CD4-positive, alpha-beta T cell (primary cell): ENCODE results near the gene CCNL1. TPM values are rescaled to one million over a fixed set of nuclear protein-coding genes. Genes with fewer than 3 reads are reported as not detected.
A peak's percentile ranks its signal among the peaks of the same experiment; 100 is the strongest.
"Not testable (repeated sequence)": the region's sequence is repeated elsewhere in the genome, so short reads cannot be mapped to it uniquely, and the experiment has no call there.

Experiments used
- ATAC-seq: fragments of 200-7000 bp; cut with Tn5 transposase; one replicate; pipeline ENCODE4 v1.10.0; 2022; ENCODE audit warnings: mild to moderate bottlenecking; ENCODE audit not compliant: poor library complexity
- CTCF ChIA-PET: fragments of 350-600 bp; sonication (Branson Sonifier 250); formaldehyde crosslinking; loops from one replicate; lab custom pipeline; 2021; ENCODE audit warnings: antibody characterized with exemption, inconsistent platforms; lab: Charles Lee
- POLR2A ChIA-PET: fragments of 350-600 bp; sonication (Branson Sonifier 250); formaldehyde crosslinking; loops from one replicate; lab custom pipeline; 2021; ENCODE audit warnings: antibody characterized with exemption, inconsistent platforms; lab: Charles Lee
- DNase-seq, 14 experiments: peaks; one replicate each; pipeline ENCODE4 v3.0.0-alpha.2; 2013 to 2020; ENCODE audit warnings: mixed read lengths in 2 of 14
- H3K27ac ChIP-seq, 2 donors: one replicate each; pipeline versions ENCODE4 v1.5.1 to v1.7.0; 2013; ENCODE audit warnings: low read length in 2 of 2, low read depth in 1 of 2, mild to moderate bottlenecking in 1 of 2
- H3K27me3 ChIP-seq, 2 experiments: 1 replicate in 1 of 2; 2 replicates in 1 of 2; pipeline versions ENCODE4 v1.6.1 to v1.7.0; 2013; ENCODE audit warnings: low read length in 2 of 2, control low read depth in 1 of 2, mild to moderate bottlenecking in 1 of 2, moderate library complexity in 1 of 2; ENCODE audit not compliant: insufficient read depth in 2 of 2, control insufficient read depth in 1 of 2
- H3K36me3 ChIP-seq: one replicate; pipeline ENCODE4 v1.6.1; 2013; ENCODE audit warnings: low read length, control low read depth; ENCODE audit not compliant: insufficient read depth
- H3K4me1 ChIP-seq: one replicate; pipeline ENCODE4 v1.6.1; 2013; ENCODE audit warnings: low read length, control low read depth; ENCODE audit not compliant: insufficient read depth
- H3K4me3 ChIP-seq: one replicate; pipeline ENCODE4 v1.5.1; 2013; ENCODE audit warnings: mild to moderate bottlenecking, low read length, moderate library complexity
- H3K9me3 ChIP-seq, 2 experiments: 1 replicate in 1 of 2; 2 replicates in 1 of 2; pipeline versions ENCODE4 v1.6.1 to v1.7.0; 2013; ENCODE audit warnings: low read length in 2 of 2, mild to moderate bottlenecking in 2 of 2, control low read depth in 1 of 2, moderate library complexity in 1 of 2; ENCODE audit not compliant: control insufficient read depth in 1 of 2, insufficient read depth in 1 of 2
- H3K27ac Mint-ChIP-seq: one replicate; pipeline ENCODE4 v1.8.0; 2020; ENCODE audit warnings: mixed read lengths
- H3K27me3 Mint-ChIP-seq: one replicate; pipeline ENCODE4 v1.8.0; 2021; ENCODE audit warnings: mixed read lengths
- H3K36me3 Mint-ChIP-seq: one replicate; pipeline ENCODE4 v1.8.0; 2021; ENCODE audit warnings: low read depth, mixed read lengths
- H3K4me1 Mint-ChIP-seq: one replicate; pipeline ENCODE4 v1.8.0; 2021; ENCODE audit warnings: low read depth, mixed read lengths
- H3K4me3 Mint-ChIP-seq: one replicate; pipeline ENCODE4 v1.8.0; 2020; ENCODE audit warnings: mild to moderate bottlenecking, mixed read lengths
- H3K9me3 Mint-ChIP-seq: one replicate; pipeline ENCODE4 v1.8.0; 2020; ENCODE audit warnings: mixed read lengths
- intact Hi-C, 2 experiments: fragments of 100-400 bp; cut with DNase I in 1 of 2; cut with micrococcal nuclease in 1 of 2; formaldehyde crosslinking; loops; one replicate each; pipeline versions ENCODE4 v1.15.1 to v1.9.0; 2023 to 2025; cut with DNase I, micrococcal nuclease
- total RNA-seq, 174 experiments: library from RNA in 2 of 174; stranded (reverse) in 2 of 174; gene quantifications; one replicate each; pipeline ENCODE4 v1.2.3 and lab custom pipeline; 2021 to 2026
- TF ChIP-seq, protein P1 (sequence below): fragments of 200-600 bp; IDR thresholded peaks from one replicate; pipeline ENCODE4 v1.8.0; 2022; ENCODE audit warnings: antibody characterized with exemption, mild to moderate bottlenecking

Gene CCNL1
- total RNA-seq, 2 experiments from 2014 or later = 1,350 to 1,388 TPM

DNA sequence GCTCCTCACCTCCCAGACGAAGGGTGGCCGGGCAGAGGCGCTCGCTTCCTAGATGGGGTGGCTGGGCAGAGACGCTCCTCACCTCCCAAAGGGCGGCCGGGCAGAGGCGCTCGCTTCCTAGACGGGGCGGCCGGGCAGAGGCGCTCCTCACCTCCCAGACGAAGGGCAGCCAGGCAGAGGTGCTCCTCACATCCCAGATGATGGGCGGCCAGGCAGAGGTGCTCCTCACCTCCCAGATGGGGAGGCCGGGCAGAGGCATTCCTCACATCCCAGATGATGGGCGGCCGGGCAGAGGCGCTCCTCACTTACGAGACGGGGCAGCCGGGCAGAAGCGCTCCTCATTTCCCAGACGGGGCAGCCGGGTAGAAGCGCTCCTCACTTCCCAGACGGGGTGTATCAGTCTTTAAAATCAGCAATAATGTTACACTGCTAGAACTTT, 19.4 kb upstream of the CCNL1 start:
- Mint-ChIP-seq H3K4me1 (peaks cover 39% of the 10 kb centered on the region), H3K36me3 (peaks cover 75% of the 10 kb centered on the region), H3K27me3 (no peaks in the 10 kb centered on the region), H3K9me3 (peaks cover 4% of the 10 kb centered on the region), H3K27ac (no peak overlapping the region), H3K4me3 (no peak overlapping the region)
- Histone ChIP-seq H3K4me3 (no peak overlapping the region), H3K27me3 (no peaks in the 10 kb centered on the region), H3K9me3 (peaks cover 4 to 14% of the 10 kb centered on the region in 2 experiments), H3K27ac (no peak overlapping the region), H3K36me3 (peaks cover 7% of the 10 kb centered on the region), H3K4me1 (peaks cover 11% of the 10 kb centered on the region)
- ATAC-seq (no peak), DNase-seq (no peak)
- intact Hi-C loops = loop anchor here in 1 of 2 experiments (5.0 to 10.0 kb wide), 2 partner anchors 1307 to 1465 kb away; partner anchors contain the start of genes GFM1 and GMPS
- CTCF ChIA-PET = no interaction called here
- POLR2A ChIA-PET = no interaction called here
- TF ChIP-seq, protein P1, sequence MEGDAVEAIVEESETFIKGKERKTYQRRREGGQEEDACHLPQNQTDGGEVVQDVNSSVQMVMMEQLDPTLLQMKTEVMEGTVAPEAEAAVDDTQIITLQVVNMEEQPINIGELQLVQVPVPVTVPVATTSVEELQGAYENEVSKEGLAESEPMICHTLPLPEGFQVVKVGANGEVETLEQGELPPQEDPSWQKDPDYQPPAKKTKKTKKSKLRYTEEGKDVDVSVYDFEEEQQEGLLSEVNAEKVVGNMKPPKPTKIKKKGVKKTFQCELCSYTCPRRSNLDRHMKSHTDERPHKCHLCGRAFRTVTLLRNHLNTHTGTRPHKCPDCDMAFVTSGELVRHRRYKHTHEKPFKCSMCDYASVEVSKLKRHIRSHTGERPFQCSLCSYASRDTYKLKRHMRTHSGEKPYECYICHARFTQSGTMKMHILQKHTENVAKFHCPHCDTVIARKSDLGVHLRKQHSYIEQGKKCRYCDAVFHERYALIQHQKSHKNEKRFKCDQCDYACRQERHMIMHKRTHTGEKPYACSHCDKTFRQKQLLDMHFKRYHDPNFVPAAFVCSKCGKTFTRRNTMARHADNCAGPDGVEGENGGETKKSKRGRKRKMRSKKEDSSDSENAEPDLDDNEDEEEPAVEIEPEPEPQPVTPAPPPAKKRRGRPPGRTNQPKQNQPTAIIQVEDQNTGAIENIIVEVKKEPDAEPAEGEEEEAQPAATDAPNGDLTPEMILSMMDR = no peak

DNA sequence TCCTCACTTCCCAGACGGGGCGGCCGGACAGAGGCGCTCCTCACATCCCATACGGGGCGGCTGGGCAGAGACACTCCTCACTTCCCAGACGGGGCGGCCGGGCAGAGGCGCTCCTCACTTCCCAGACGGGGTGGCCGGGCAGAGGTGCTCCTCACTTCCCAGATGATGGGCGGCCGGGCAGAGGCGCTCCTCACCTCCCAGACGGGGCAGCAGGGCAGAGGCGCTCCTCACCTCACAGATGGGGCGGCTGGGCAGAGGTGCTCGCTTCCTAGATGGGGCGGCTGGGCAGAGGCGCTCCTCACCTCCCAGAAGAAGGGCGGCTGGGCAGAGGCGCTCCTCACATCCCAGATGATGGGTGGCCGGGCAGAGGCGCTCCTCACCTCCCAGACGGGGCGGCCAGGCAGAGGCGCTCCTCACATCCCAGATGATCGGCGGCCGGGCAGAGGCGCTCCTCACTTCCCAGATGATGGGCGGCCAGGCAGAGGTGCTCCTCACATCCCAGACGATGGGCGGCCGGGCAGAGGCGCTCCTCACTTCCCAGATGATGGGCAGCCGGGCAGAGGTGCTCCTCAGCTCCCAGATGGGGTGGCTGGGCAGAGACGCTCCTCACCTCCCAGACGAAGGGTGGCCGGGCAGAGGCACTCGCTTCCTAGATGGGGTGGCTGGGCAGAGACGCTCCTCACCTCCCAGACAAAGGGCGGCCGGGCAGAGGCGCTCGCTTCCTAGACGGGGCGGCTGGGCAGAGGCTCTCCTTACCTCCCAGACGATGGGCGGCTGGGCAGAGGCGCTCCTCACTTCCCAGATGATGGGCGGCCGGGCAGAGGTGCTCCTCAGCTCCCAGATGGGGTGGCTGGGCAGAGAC, 18.8 kb upstream of the CCNL1 start:
- H3K4me1 ChIP-seq = peaks cover 17% of the 10 kb centered on the region
- peaks cover 42% of the 10 kb centered on the region for H3K4me1 Mint-ChIP-seq
- H3K9me3 Mint-ChIP-seq, H3K27ac ChIP-seq, H3K36me3 ChIP-seq, H3K27me3 Mint-ChIP-seq, CTCF ChIA-PET, H3K4me3 ChIP-seq, POLR2A ChIA-PET, H3K27ac Mint-ChIP-seq, H3K4me3 Mint-ChIP-seq, H3K27me3 ChIP-seq, ATAC-seq, DNase-seq: not testable (repeated sequence)
- peaks cover 3 to 14% of the 10 kb centered on the region in 2 experiments for H3K9me3 ChIP-seq
- intact Hi-C loops = loop anchor here in 1 of 2 experiments (5.0 to 10.0 kb wide), 2 partner anchors 1306 to 1466 kb away; partner anchors contain the start of genes GFM1 and GMPS
- peaks cover 71% of the 10 kb centered on the region for H3K36me3 Mint-ChIP-seq

DNA sequence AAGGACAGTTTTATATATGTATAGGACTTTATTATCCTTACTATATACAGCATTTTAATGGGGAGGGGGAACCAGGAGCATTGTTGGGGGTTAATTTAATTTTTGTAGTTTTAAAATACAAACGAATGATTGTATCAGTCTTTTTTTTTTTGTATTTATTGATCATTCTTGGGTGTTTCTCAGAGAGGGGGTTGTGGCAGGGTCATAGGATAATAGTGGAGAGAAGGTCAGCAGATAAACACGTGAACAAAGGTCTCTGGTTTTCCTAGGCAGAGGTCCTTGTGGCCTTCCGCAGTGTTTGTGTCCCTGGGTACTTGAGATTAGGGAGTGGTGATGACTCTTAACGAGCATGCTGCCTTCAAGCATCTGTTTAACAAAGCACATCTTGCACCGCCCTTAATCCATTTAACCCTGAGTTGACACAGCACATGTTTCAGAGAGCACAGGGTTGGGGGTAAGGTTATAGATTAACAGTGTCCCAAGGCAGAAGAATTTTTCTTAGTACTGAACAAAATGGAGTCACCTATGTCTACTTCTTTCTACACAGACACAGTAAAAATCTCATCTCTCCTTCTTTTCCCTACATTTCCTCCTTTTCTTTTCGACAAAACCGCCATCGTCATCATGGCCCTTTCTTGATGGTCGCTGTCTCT, 18.0 kb upstream of the CCNL1 start:
- H3K4me3 Mint-ChIP-seq = not testable (repeated sequence)

More for the DNA sequence above, 18.0 kb upstream of the CCNL1 start:
- ATAC-seq, DNase-seq, H3K27me3 Mint-ChIP-seq, H3K27me3 ChIP-seq, H3K36me3 ChIP-seq, H3K4me3 ChIP-seq, CTCF ChIA-PET, H3K9me3 Mint-ChIP-seq, H3K27ac ChIP-seq: not testable (repeated sequence)
- intact Hi-C loops = loop anchor here in 1 of 2 experiments (2.0 to 10.0 kb wide), 4 partner anchors 25 to 1467 kb away; partner anchors contain the start of genes GFM1 and GMPS
- Mint-ChIP-seq H3K36me3 (peaks cover 63% of the 10 kb centered on the region), H3K4me1 (peaks cover 42% of the 10 kb centered on the region), H3K27ac (peak overlapping the region; percentile 98)
- peaks cover 0 to 14% of the 10 kb centered on the region in 2 experiments for H3K9me3 ChIP-seq
- H3K4me1 ChIP-seq = peaks cover 18% of the 10 kb centered on the region
- POLR2A ChIA-PET = interaction anchor here (7.5 kb wide), 1 partner anchor 16 kb away, joined by 778 read pairs; the partner anchor contains the start of gene CCNL1
